Progenitor cell of endocrine pancreas (in vitro differentiated cells): ENCODE results near the gene TLR6. TPM values are rescaled to one million over a fixed set of nuclear protein-coding genes. Genes with fewer than 3 reads are reported as not detected.

Source experiments
- DNase-seq: peaks from one replicate; pipeline ENCODE4 v3.0.0; 2021; ENCODE audit warnings: low spot score; ENCODE audit not compliant: unreplicated experiment
- H3K27ac Mint-ChIP-seq: 2 replicates; pipeline ENCODE4 v1.8.0; 2021; ENCODE audit warnings: mild to moderate bottlenecking, moderate library complexity, mixed read lengths
- H3K27me3 Mint-ChIP-seq: 2 replicates; pipeline ENCODE4 v1.8.0; 2021; ENCODE audit warnings: mixed read lengths
- H3K36me3 Mint-ChIP-seq: 2 replicates; pipeline ENCODE4 v1.8.0; 2022; ENCODE audit warnings: mixed read lengths; ENCODE audit not compliant: insufficient read depth
- H3K4me1 Mint-ChIP-seq: 2 replicates; pipeline ENCODE4 v1.8.0; 2021; ENCODE audit warnings: low read depth, mixed read lengths
- H3K4me3 Mint-ChIP-seq: 2 replicates; pipeline ENCODE4 v1.8.0; 2021; ENCODE audit warnings: low read depth, mild to moderate bottlenecking, moderate library complexity, mixed read lengths
- H3K9me3 Mint-ChIP-seq: 2 replicates; pipeline ENCODE4 v1.8.0; 2021; ENCODE audit warnings: low read depth, mixed read lengths
- total RNA-seq: library from RNA; stranded (reverse); gene quantifications from 2 replicates; pipeline ENCODE4 v1.2.1, GENCODE V29; 2021
- TF ChIP-seq, protein P1 (sequence below): fragments of 200-600 bp; sonication (generic); IDR thresholded peaks from one replicate; pipeline ENCODE4 v1.5.0; 2021; ENCODE audit warnings: antibody characterized with exemption, mild to moderate bottlenecking; ENCODE audit not compliant: unreplicated experiment

Gene TLR6
- total RNA-seq, 1 donor from 2014 or later, result 1.1 TPM

DNA sequence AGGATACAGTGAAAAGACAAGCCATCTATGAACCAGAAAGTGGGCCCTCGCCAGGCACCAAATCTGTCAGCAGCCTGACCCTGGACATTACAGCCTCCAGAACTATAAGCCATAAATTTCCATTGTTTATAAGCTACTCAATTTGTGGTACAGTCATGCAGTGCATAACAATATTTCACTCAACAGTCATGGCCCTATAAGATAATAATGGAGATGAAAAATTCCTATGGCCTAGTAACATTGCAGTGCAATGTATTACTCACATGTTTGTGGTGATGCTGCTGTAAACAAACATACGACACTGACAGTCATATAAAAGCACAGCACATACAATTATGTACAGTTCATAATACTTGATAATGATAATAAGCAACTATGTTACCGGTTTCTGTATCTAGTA, 34.9 kb downstream of the TLR6 start:
- no peak overlapping the region for H3K4me3 Mint-ChIP-seq
- H3K9me3 Mint-ChIP-seq, result peaks cover 13% of the 10 kb centered on the region
- H3K27ac Mint-ChIP-seq, result no peak overlapping the region
- H3K36me3 Mint-ChIP-seq, result peaks cover 5% of the 10 kb centered on the region
- H3K4me1 Mint-ChIP-seq, result no peaks in the 10 kb centered on the region
- TF ChIP-seq, protein P1, sequence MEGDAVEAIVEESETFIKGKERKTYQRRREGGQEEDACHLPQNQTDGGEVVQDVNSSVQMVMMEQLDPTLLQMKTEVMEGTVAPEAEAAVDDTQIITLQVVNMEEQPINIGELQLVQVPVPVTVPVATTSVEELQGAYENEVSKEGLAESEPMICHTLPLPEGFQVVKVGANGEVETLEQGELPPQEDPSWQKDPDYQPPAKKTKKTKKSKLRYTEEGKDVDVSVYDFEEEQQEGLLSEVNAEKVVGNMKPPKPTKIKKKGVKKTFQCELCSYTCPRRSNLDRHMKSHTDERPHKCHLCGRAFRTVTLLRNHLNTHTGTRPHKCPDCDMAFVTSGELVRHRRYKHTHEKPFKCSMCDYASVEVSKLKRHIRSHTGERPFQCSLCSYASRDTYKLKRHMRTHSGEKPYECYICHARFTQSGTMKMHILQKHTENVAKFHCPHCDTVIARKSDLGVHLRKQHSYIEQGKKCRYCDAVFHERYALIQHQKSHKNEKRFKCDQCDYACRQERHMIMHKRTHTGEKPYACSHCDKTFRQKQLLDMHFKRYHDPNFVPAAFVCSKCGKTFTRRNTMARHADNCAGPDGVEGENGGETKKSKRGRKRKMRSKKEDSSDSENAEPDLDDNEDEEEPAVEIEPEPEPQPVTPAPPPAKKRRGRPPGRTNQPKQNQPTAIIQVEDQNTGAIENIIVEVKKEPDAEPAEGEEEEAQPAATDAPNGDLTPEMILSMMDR, result no peak
- DNase-seq, result no peak
- peaks cover 9% of the 10 kb centered on the region for H3K27me3 Mint-ChIP-seq

DNA sequence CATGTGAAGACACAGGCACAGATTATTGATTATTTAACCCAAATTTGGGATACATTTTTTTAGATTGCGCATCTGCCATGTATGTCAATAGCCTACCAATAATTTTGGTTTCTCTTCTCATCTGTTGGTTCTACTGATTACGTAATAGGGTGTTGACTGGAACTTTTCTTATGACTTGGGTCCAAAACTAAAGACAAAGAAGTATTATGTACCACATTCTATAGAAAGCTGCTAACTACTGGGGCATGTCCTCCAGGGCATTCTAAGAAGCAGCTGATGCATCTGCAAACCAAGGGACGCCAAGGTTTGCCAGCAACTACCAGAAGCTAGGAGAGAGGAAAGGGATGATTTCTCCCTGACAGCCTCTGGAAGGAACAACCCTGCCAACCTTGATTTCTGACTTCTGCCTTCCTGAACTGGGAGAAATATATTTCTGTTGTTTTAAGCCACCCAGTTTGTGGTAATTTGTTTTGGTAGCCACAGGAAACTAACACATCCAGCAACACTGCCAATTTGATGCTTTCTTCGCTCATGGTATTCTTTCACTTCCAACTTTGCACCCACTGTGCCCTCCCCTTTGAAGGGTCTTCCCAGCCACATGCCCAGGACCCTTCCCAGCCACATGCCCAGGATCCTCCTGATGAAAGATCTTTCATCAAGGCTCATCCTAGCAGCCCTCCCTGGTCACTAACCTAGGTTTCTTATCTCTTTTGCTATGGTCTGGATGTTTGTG, 36.1 kb downstream of the TLR6 start:
- Mint-ChIP-seq H3K9me3 (peaks cover 13% of the 10 kb centered on the region), H3K4me3 (no peak overlapping the region), H3K36me3 (peaks cover 5% of the 10 kb centered on the region), H3K4me1 (peaks cover 3% of the 10 kb centered on the region), H3K27ac (no peak overlapping the region), H3K27me3 (peaks cover 9% of the 10 kb centered on the region)
- TF ChIP-seq, protein P1, result no peak
- DNase-seq, result no peak

DNA sequence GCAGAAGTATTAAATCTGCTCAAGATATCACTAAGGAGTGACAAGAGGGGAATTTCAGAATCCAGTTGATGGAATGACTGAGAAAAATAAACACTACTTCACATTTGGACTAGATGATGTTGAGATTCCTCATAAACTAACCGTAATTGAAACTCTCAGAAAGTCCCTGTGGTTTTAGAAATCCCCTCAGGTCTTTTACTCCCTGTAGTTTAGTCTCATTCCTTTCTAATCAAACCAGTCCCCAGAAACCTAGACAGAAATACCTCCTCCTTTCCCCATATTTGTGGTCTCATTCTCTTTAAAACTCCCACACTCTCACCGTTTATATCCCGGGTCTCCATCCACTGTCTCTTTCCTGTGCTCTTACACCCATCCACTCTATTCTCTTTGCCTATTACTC, 37.0 kb downstream of the TLR6 start:
- H3K9me3 Mint-ChIP-seq, result peaks cover 17% of the 10 kb centered on the region
- no peak overlapping the region for H3K27ac Mint-ChIP-seq
- TF ChIP-seq, protein P1, result no peak
- peaks cover 9% of the 10 kb centered on the region for H3K27me3 Mint-ChIP-seq
- peaks cover 3% of the 10 kb centered on the region for H3K4me1 Mint-ChIP-seq
- H3K36me3 Mint-ChIP-seq, result peaks cover 5% of the 10 kb centered on the region
- no peak overlapping the region for H3K4me3 Mint-ChIP-seq
- DNase-seq, result no peak

DNA sequence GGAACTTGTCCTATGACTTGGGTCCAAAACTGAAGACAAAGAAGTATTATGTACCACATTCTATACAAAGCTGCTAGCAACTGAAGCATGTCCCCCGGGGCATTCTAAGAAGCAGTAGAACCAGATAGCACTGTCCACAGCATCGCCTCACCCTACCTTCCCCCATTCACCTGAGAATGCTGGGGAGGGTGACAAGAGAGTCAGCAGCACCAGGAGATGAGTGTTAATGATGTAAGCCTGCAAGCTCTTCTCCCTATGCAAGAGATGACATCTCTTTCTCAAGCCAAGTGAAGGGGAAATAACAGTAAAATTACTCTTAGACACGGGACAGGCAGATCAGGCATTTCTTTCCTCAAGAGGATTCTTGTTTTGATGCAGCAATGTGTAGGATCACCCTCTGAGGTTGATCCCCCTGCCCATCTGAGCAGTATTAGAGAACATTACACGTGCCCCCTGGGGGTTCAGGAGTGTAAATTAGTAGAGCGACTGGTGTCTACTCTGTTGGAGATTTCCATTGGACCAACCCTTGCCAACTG, 38.1 kb downstream of the TLR6 start:
- Mint-ChIP-seq H3K4me3 (no peak overlapping the region), H3K36me3 (peaks cover 5% of the 10 kb centered on the region), H3K27me3 (peaks cover 9% of the 10 kb centered on the region), H3K9me3 (peaks cover 17% of the 10 kb centered on the region), H3K27ac (no peak overlapping the region), H3K4me1 (peaks cover 3% of the 10 kb centered on the region)
- DNase-seq, result no peak
- TF ChIP-seq, protein P1, result no peak

DNA sequence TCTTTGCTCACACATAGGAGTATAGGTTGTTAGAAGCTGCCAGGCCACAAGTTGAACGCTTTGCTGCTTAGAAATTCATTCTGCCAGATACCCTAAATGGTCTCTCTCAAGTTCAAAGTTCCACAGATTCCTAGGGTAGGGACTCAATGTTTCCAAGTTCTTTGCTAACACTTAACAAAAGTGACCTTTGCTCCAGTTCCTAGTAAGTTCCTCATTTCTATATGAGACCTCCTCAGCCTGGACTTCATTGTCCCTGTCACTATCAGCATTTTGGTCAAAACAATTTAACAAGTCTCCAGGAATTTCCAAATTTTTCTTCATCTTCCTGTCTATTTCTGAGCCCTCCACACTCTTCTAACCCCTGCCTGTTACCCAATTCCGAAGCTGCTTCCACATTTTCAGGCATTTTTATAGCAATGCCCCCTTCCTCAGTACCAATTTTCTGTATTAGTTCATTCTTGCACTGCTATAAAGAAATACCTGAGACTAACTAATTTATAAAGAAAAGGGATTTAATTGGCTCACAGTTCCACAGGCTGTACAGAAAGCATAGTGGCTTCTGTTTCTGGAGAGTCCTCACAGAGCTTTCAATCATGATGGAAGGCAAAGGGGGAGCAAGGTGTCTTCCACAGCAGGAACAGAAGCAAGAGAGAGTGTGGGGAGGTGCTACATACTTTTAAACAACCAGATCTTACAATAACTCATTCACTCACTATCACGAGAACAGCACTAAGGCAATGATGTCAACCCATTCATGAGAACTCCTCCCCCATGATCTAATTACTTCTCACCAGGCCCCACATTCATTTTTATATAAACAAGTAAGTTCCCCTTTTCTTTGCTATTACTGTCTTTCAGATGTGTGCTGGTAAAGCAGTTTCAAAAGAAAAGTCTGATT, 40.5 kb downstream of the TLR6 start:
- DNase-seq, result no peak
- Mint-ChIP-seq H3K9me3 (peaks cover 9% of the 10 kb centered on the region), H3K4me3 (no peak overlapping the region), H3K27ac (no peak overlapping the region), H3K4me1 (peaks cover 3% of the 10 kb centered on the region), H3K36me3 (no peaks in the 10 kb centered on the region), H3K27me3 (peaks cover 9% of the 10 kb centered on the region)
- TF ChIP-seq, protein P1, result no peak
